NB4 (cell line): ENCODE data around the gene STKLD1.

ENCODE experiments used
- CTCF ChIP-seq: IDR thresholded peaks from one replicate; pipeline ENCODE4 v1.5.1; 2012; ENCODE audit warnings: low read depth, low read length
- MAX ChIP-seq: IDR thresholded peaks from 2 replicates; pipeline ENCODE4 v1.6.1; 2011; ENCODE audit warnings: low read depth, low read length

GRCh38 chr9:133339641-133340040, 36.5 kb upstream of the STKLD1 start:
- TF ChIP-seq CTCF (no peak), MAX (no peak)
